ENCODE data around the gene METTL13. TPM values are rescaled to one million over a fixed set of nuclear protein-coding genes. Genes with fewer than 3 reads are reported as not detected.

Gene METTL13
- total and polyA plus RNA-seq, 9 of the 15 experiments (the other 6 are each of a cell fraction or from before 2014, with no cell fraction given) = 18.9 to 78.9 (median 54.9) TPM

GRCh38 chr1:171807556-171807955 is 26.1 kb downstream of the METTL13 start (continued):
- TF ChIP-seq TRIM25 (IDR thresholded peaks at IDR 0.05; ENCODE audit: borderline replicate concordance) = no peak
- no peak for TF ChIP-seq ZBTB34 (CRISPR knock-in tag; IDR thresholded peaks at IDR 0.05)
- TF ChIP-seq BCLAF1 (IDR thresholded peaks at IDR 0.05; ENCODE audit: borderline replicate concordance in 1 of 2, control insufficient read depth in 1 of 2, low read depth in 2 of 2, low read length in 1 of 2) = no peak
- TF ChIP-seq, protein P1, sequence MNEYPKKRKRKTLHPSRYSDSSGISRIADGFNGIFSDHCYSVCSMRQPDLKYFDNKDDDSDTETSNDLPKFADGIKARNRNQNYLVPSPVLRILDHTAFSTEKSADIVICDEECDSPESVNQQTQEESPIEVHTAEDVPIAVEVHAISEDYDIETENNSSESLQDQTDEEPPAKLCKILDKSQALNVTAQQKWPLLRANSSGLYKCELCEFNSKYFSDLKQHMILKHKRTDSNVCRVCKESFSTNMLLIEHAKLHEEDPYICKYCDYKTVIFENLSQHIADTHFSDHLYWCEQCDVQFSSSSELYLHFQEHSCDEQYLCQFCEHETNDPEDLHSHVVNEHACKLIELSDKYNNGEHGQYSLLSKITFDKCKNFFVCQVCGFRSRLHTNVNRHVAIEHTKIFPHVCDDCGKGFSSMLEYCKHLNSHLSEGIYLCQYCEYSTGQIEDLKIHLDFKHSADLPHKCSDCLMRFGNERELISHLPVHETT (CRISPR knock-in tag; conservative IDR thresholded peaks at IDR 0.05 in 1 of 2, IDR thresholded peaks at IDR 0.05 in 1 of 2) = no peak
- no peak for TF ChIP-seq POLR2B (IDR thresholded peaks at IDR 0.05; ENCODE audit: low read depth, partially characterized antibody)
- no peak for TF ChIP-seq NCOA2 (IDR thresholded peaks at IDR 0.05; ENCODE audit: partially characterized antibody in 2 of 2)
- TF ChIP-seq, protein P2, sequence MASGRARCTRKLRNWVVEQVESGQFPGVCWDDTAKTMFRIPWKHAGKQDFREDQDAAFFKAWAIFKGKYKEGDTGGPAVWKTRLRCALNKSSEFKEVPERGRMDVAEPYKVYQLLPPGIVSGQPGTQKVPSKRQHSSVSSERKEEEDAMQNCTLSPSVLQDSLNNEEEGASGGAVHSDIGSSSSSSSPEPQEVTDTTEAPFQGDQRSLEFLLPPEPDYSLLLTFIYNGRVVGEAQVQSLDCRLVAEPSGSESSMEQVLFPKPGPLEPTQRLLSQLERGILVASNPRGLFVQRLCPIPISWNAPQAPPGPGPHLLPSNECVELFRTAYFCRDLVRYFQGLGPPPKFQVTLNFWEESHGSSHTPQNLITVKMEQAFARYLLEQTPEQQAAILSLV (tag; IDR thresholded peaks at IDR 0.05) = no peak
- TF ChIP-seq, protein P3, sequence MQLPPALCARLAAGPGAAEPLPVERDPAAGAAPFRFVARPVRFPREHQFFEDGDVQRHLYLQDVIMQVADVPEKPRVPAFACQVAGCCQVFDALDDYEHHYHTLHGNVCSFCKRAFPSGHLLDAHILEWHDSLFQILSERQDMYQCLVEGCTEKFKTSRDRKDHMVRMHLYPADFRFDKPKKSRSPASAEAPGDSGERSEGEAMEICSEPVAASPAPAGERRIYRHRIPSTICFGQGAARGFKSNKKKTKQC (CRISPR knock-in tag; IDR thresholded peaks at IDR 0.05) = no peak
